ENCODE results near the gene SLC24A3.

SLC24A3 gene

GRCh38 chr20:19269737-19270340 lies 57.4 kb downstream of the SLC24A3 start:
- no peak for DNase-seq

GRCh38 chr20:19271879-19272651 lies 59.6 kb downstream of the SLC24A3 start:
- no peak for DNase-seq

GRCh38 chr20:19272976-19273654 lies 60.7 kb downstream of the SLC24A3 start:
- no peak for DNase-seq

GRCh38 chr20:19274001-19274400 lies 61.6 kb downstream of the SLC24A3 start:
- DNase-seq = no peak

GRCh38 chr20:19274412-19275015 lies 62.1 kb downstream of the SLC24A3 start:
- no peak for DNase-seq

- no peak for DNase-seq
Observed at GRCh38 chr20:19275038-19275629, 62.7 kb downstream of the SLC24A3 start.

GRCh38 chr20:19275630-19276071 lies 63.2 kb downstream of the SLC24A3 start:
- DNase-seq = peak in 31 of 56 donors; percentile 5 to 69 (median 30)

- DNase-seq = no peak
Observed at GRCh38 chr20:19277381-19277780, 64.9 kb downstream of the SLC24A3 start.

GRCh38 chr20:19283490-19284025 lies 71.1 kb downstream of the SLC24A3 start:
- no peak for DNase-seq

GRCh38 chr20:19284400-19285178 lies 72.1 kb downstream of the SLC24A3 start:
- no peak for DNase-seq

GRCh38 chr20:19285436-19285835 lies 73.0 kb downstream of the SLC24A3 start:
- DNase-seq = no peak

- DNase-seq = no peak
Observed at GRCh38 chr20:19288061-19288460, 75.6 kb downstream of the SLC24A3 start.

GRCh38 chr20:19288636-19289035 lies 76.2 kb downstream of the SLC24A3 start:
- DNase-seq = no peak

GRCh38 chr20:19289451-19289850 lies 77.0 kb downstream of the SLC24A3 start:
- DNase-seq = no peak

- no peak for DNase-seq
Observed at GRCh38 chr20:19291024-19291817, 78.8 kb downstream of the SLC24A3 start.

GRCh38 chr20:19291818-19292132 lies 79.3 kb downstream of the SLC24A3 start:
- DNase-seq = no peak

GRCh38 chr20:19292254-19292653 lies 79.8 kb downstream of the SLC24A3 start:
- peak in 19 of 56 donors; percentile 1 to 67 (median 23) for DNase-seq

- no peak for DNase-seq
Observed at GRCh38 chr20:19295076-19295475, 82.6 kb downstream of the SLC24A3 start.

- no peak for DNase-seq
Observed at GRCh38 chr20:19298652-19299051, 86.2 kb downstream of the SLC24A3 start.

- DNase-seq = no peak
Observed at GRCh38 chr20:19300395-19300794, 88.0 kb downstream of the SLC24A3 start.
